GM23338 (cell line): ENCODE data around the gene COA7. TPM values are rescaled to one million over a fixed set of nuclear protein-coding genes. Genes with fewer than 3 reads are reported as not detected.

Experiments
- ATAC-seq: fragments of 200-7000 bp; cut with Tn5 transposase; 3 replicates; pipeline ENCODE4 v1.9.1; 2020
- DNase-seq: peaks from one replicate; pipeline ENCODE4 v3.0.0-alpha.2; 2015; ENCODE audit warnings: low spot score
- H2AFZ ChIP-seq: fragments of 200-600 bp; sonication (generic); 2 replicates; pipeline ENCODE4 v1.8.0; 2016; ENCODE audit warnings: antibody characterized with exemption, mild to moderate bottlenecking, moderate library complexity
- H3F3A ChIP-seq: fragments of 200-600 bp; sonication (generic); replicated peaks from 2 replicates; pipeline ENCODE4 v1.8.0; 2017; ENCODE audit warnings: antibody characterized with exemption, mixed run types, low read depth
- H3K27ac ChIP-seq: fragments of 200-600 bp; sonication (generic); 2 replicates; pipeline ENCODE4 v1.6.1; 2016; ENCODE audit warnings: low read depth
- H3K27me3 ChIP-seq: fragments of 200-600 bp; sonication (generic); 2 replicates; pipeline ENCODE4 v1.8.0; 2016; ENCODE audit warnings: mild to moderate bottlenecking, mixed run types, moderate library complexity; ENCODE audit not compliant: insufficient read depth
- H3K36me3 ChIP-seq: fragments of 200-600 bp; sonication (generic); 2 replicates; pipeline ENCODE4 v1.8.0; 2016; ENCODE audit warnings: mild to moderate bottlenecking; ENCODE audit not compliant: insufficient read depth
- H3K4me1 ChIP-seq: fragments of 200-600 bp; sonication (generic); 2 replicates; pipeline ENCODE4 v1.8.0; 2016; ENCODE audit warnings: mild to moderate bottlenecking, moderate library complexity; ENCODE audit not compliant: insufficient read depth
- H3K4me2 ChIP-seq: fragments of 200-600 bp; sonication (generic); 2 replicates; pipeline ENCODE4 v1.7.1; 2017; ENCODE audit warnings: mixed run types
- H3K4me3 ChIP-seq: fragments of 200-600 bp; sonication (generic); 2 replicates; pipeline ENCODE4 v1.6.1; 2016; ENCODE audit warnings: mixed run types
- H3K79me2 ChIP-seq: fragments of 200-600 bp; sonication (generic); replicated peaks from 2 replicates; pipeline ENCODE4 v1.8.0; 2017; ENCODE audit warnings: mild to moderate bottlenecking; ENCODE audit not compliant: insufficient read depth
- H3K9me2 ChIP-seq: fragments of 200-600 bp; sonication (generic); 2 replicates; pipeline ENCODE4 v1.8.0; 2017; ENCODE audit not compliant: insufficient read depth
- H4K20me1 ChIP-seq: fragments of 200-600 bp; sonication (generic); replicated peaks from 2 replicates; pipeline ENCODE4 v1.8.0; 2017; ENCODE audit warnings: mild to moderate bottlenecking; ENCODE audit not compliant: insufficient read depth
- H3K27ac Mint-ChIP-seq: 2 replicates; pipeline ENCODE4 v1.8.0; 2020; ENCODE audit warnings: inconsistent platforms, mild to moderate bottlenecking, moderate library complexity, mixed read lengths
- H3K27me3 Mint-ChIP-seq: 3 replicates; pipeline ENCODE4 v1.8.0; 2022; ENCODE audit warnings: low read depth, mild to moderate bottlenecking, moderate library complexity, mixed read lengths, inconsistent platforms; ENCODE audit not compliant: insufficient read depth, poor library complexity
- H3K36me3 Mint-ChIP-seq: 3 replicates; pipeline ENCODE4 v1.8.0; 2021; ENCODE audit warnings: low read depth, mild to moderate bottlenecking, inconsistent platforms, moderate library complexity, mixed read lengths
- H3K4me1 Mint-ChIP-seq: 3 replicates; pipeline ENCODE4 v1.8.0; 2020; ENCODE audit warnings: mild to moderate bottlenecking, inconsistent platforms, mixed read lengths
- H3K4me3 Mint-ChIP-seq: 3 replicates; pipeline ENCODE4 v1.8.0; 2021; ENCODE audit warnings: moderate library complexity, mild to moderate bottlenecking, inconsistent platforms, mixed read lengths
- H3K9me3 Mint-ChIP-seq: 3 replicates; pipeline ENCODE4 v1.8.0; 2020; ENCODE audit warnings: moderate library complexity, mild to moderate bottlenecking, inconsistent platforms, mixed read lengths
- CREB1 ChIP-seq: fragments of 250-450 bp; sonication (Bioruptor Pico); IDR thresholded peaks from 2 replicates; pipeline ENCODE4 v1.5.0; 2020; ENCODE audit warnings: low read depth, mild to moderate bottlenecking, moderate library complexity
- CTCF ChIP-seq, 2 experiments: fragments of 200-600 bp in 1 of 2; sonication (generic) in 1 of 2; conservative IDR thresholded peaks; 2 replicates each; pipeline versions ENCODE4 v1.5.1 to v1.6.1; 2016 to 2017; ENCODE audit warnings: antibody characterized with exemption in 2 of 2, low read depth in 2 of 2, mild to moderate bottlenecking in 2 of 2, moderate library complexity in 1 of 2
- EZH2 ChIP-seq: fragments of 200-600 bp; sonication (generic); IDR thresholded peaks from one replicate; pipeline ENCODE4 v1.8.0; 2017; ENCODE audit warnings: antibody characterized with exemption, mild to moderate bottlenecking, low read depth; ENCODE audit not compliant: unreplicated experiment
- EZH2phosphoT487 ChIP-seq: fragments of 200-600 bp; sonication (generic); IDR thresholded peaks from one replicate; pipeline ENCODE4 v1.8.1; 2018; ENCODE audit warnings: antibody characterized with exemption; ENCODE audit not compliant: unreplicated experiment
- JUNB ChIP-seq: IDR thresholded peaks from one replicate; pipeline ENCODE4 v1.6.1; 2016; ENCODE audit warnings: antibody characterized with exemption; ENCODE audit not compliant: unreplicated experiment
- NANOG ChIP-seq: IDR thresholded peaks from 2 replicates; pipeline ENCODE4 v1.6.1; 2016; ENCODE audit warnings: antibody characterized with exemption, borderline replicate concordance
- POLR2AphosphoS5 ChIP-seq: IDR thresholded peaks from 2 replicates; pipeline ENCODE4 v1.6.1; 2016; ENCODE audit warnings: antibody characterized with exemption, low read depth
- STAT1 ChIP-seq: IDR thresholded peaks from one replicate; pipeline ENCODE4 v1.6.1; 2016; ENCODE audit warnings: antibody characterized with exemption; ENCODE audit not compliant: unreplicated experiment
- ZNF114 ChIP-seq: fragments of 250-450 bp; sonication (Bioruptor Pico); IDR thresholded peaks from 2 replicates; pipeline ENCODE4 v1.5.0; 2020; ENCODE audit warnings: mild to moderate bottlenecking, moderate library complexity
- ZNF331 ChIP-seq: fragments of 250-450 bp; sonication (Bioruptor Pico); IDR thresholded peaks from 2 replicates; pipeline ENCODE4 v1.5.0; 2020; ENCODE audit warnings: low read depth, mild to moderate bottlenecking, moderate library complexity
- polyA plus RNA-seq: library from polyadenylated mRNA; unstranded; fragments of >200 nt; fragmentation: Nextera tagmentation; extraction: Ambion mirVana; gene quantifications from 2 replicates; pipeline ENCODE4 v1.2.1, GENCODE V29; 2016
- total RNA-seq: library from RNA; depleted of rRNA; stranded (reverse); fragments of >200 nt; shearing (Covaris generic); gene quantifications from 2 replicates; pipeline ENCODE4 v1.2.3, GENCODE V29; 2014
- TF ChIP-seq, protein P1 (sequence below): fragments of 250-450 bp; sonication (Bioruptor Pico); IDR thresholded peaks from 2 replicates; pipeline ENCODE4 v1.5.0; 2020; ENCODE audit warnings: mild to moderate bottlenecking, moderate library complexity
- TF ChIP-seq, protein P2 (sequence below): IDR thresholded peaks from 2 replicates; pipeline ENCODE4 v1.6.1; 2016; ENCODE audit warnings: antibody characterized with exemption
- TF ChIP-seq, protein P3 (sequence below): IDR thresholded peaks from one replicate; pipeline ENCODE4 v1.6.1; 2018; ENCODE audit warnings: antibody characterized with exemption; ENCODE audit not compliant: unreplicated experiment

COA7 gene
- total and polyA plus RNA-seq, 2 experiments from 2014 or later, result 19.7 to 27.5 TPM

GRCh38 chr1:52665006-52665941 is 32.9 kb downstream of the COA7 start:
- Histone ChIP-seq H4K20me1 (no peaks in the 10 kb centered on the region), H3K36me3 (no peaks in the 10 kb centered on the region), H3K4me1 (peaks cover 14% of the 10 kb centered on the region), H3K4me3 (no peak overlapping the region), H3F3A (no peaks in the 10 kb centered on the region), H3K27ac (no peak overlapping the region), H2AFZ (0 out of 2 replicates have a peak overlapping the region, but pooled peaks have one; percentile 38), H3K4me2 (no peak overlapping the region), H3K27me3 (no peaks in the 10 kb centered on the region), H3K79me2 (no peaks in the 10 kb centered on the region), H3K9me2 (no peaks in the 10 kb centered on the region)
- Mint-ChIP-seq H3K27ac (no peak overlapping the region), H3K27me3 (peaks cover 8% of the 10 kb centered on the region), H3K36me3 (no peaks in the 10 kb centered on the region), H3K4me3 (no peak overlapping the region), H3K4me1 (peaks cover 33% of the 10 kb centered on the region), H3K9me3 (no peaks in the 10 kb centered on the region)
- ATAC-seq (no peak), DNase-seq (no peak)
- no peak for TF ChIP-seq CREB1 (CRISPR knock-in tag)
- no peak for TF ChIP-seq ZNF331
- TF ChIP-seq, protein P1, sequence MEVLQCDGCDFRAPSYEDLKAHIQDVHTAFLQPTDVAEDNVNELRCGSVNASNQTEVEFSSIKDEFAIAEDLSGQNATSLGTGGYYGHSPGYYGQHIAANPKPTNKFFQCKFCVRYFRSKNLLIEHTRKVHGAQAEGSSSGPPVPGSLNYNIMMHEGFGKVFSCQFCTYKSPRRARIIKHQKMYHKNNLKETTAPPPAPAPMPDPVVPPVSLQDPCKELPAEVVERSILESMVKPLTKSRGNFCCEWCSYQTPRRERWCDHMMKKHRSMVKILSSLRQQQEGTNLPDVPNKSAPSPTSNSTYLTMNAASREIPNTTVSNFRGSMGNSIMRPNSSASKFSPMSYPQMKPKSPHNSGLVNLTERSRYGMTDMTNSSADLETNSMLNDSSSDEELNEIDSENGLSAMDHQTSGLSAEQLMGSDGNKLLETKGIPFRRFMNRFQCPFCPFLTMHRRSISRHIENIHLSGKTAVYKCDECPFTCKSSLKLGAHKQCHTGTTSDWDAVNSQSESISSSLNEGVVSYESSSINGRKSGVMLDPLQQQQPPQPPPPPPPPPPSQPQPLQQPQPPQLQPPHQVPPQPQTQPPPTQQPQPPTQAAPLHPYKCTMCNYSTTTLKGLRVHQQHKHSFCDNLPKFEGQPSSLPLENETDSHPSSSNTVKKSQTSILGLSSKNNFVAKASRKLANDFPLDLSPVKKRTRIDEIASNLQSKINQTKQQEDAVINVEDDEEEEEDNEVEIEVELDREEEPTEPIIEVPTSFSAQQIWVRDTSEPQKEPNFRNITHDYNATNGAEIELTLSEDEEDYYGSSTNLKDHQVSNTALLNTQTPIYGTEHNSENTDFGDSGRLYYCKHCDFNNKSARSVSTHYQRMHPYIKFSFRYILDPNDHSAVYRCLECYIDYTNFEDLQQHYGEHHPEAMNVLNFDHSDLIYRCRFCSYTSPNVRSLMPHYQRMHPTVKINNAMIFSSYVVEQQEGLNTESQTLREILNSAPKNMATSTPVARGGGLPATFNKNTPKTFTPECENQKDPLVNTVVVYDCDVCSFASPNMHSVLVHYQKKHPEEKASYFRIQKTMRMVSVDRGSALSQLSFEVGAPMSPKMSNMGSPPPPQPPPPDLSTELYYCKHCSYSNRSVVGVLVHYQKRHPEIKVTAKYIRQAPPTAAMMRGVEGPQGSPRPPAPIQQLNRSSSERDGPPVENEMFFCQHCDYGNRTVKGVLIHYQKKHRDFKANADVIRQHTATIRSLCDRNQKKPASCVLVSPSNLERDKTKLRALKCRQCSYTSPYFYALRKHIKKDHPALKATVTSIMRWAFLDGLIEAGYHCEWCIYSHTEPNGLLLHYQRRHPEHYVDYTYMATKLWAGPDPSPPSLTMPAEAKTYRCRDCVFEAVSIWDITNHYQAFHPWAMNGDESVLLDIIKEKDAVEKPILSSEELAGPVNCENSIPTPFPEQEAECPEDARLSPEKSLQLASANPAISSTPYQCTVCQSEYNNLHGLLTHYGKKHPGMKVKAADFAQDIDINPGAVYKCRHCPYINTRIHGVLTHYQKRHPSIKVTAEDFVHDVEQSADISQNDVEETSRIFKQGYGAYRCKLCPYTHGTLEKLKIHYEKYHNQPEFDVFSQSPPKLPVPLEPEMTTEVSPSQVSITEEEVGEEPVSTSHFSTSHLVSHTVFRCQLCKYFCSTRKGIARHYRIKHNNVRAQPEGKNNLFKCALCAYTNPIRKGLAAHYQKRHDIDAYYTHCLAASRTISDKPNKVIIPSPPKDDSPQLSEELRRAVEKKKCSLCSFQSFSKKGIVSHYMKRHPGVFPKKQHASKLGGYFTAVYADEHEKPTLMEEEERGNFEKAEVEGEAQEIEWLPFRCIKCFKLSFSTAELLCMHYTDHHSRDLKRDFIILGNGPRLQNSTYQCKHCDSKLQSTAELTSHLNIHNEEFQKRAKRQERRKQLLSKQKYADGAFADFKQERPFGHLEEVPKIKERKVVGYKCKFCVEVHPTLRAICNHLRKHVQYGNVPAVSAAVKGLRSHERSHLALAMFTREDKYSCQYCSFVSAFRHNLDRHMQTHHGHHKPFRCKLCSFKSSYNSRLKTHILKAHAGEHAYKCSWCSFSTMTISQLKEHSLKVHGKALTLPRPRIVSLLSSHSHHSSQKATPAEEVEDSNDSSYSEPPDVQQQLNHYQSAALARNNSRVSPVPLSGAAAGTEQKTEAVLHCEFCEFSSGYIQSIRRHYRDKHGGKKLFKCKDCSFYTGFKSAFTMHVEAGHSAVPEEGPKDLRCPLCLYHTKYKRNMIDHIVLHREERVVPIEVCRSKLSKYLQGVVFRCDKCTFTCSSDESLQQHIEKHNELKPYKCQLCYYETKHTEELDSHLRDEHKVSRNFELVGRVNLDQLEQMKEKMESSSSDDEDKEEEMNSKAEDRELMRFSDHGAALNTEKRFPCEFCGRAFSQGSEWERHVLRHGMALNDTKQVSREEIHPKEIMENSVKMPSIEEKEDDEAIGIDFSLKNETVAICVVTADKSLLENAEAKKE (CRISPR knock-in tag), result no peak
- no peak for TF ChIP-seq STAT1
- TF ChIP-seq POLR2AphosphoS5, result no peak
- TF ChIP-seq ZNF114 (CRISPR knock-in tag), result no peak
- TF ChIP-seq CTCF (conservative IDR thresholded peaks at IDR 0.05; ENCODE audit: low read depth in 2 of 2), result no peak
- no peak for TF ChIP-seq JUNB
- TF ChIP-seq EZH2phosphoT487, result no peak
- TF ChIP-seq, protein P2, sequence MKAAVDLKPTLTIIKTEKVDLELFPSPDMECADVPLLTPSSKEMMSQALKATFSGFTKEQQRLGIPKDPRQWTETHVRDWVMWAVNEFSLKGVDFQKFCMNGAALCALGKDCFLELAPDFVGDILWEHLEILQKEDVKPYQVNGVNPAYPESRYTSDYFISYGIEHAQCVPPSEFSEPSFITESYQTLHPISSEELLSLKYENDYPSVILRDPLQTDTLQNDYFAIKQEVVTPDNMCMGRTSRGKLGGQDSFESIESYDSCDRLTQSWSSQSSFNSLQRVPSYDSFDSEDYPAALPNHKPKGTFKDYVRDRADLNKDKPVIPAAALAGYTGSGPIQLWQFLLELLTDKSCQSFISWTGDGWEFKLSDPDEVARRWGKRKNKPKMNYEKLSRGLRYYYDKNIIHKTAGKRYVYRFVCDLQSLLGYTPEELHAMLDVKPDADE, result no peak
- TF ChIP-seq EZH2, result no peak
- TF ChIP-seq, protein P3, sequence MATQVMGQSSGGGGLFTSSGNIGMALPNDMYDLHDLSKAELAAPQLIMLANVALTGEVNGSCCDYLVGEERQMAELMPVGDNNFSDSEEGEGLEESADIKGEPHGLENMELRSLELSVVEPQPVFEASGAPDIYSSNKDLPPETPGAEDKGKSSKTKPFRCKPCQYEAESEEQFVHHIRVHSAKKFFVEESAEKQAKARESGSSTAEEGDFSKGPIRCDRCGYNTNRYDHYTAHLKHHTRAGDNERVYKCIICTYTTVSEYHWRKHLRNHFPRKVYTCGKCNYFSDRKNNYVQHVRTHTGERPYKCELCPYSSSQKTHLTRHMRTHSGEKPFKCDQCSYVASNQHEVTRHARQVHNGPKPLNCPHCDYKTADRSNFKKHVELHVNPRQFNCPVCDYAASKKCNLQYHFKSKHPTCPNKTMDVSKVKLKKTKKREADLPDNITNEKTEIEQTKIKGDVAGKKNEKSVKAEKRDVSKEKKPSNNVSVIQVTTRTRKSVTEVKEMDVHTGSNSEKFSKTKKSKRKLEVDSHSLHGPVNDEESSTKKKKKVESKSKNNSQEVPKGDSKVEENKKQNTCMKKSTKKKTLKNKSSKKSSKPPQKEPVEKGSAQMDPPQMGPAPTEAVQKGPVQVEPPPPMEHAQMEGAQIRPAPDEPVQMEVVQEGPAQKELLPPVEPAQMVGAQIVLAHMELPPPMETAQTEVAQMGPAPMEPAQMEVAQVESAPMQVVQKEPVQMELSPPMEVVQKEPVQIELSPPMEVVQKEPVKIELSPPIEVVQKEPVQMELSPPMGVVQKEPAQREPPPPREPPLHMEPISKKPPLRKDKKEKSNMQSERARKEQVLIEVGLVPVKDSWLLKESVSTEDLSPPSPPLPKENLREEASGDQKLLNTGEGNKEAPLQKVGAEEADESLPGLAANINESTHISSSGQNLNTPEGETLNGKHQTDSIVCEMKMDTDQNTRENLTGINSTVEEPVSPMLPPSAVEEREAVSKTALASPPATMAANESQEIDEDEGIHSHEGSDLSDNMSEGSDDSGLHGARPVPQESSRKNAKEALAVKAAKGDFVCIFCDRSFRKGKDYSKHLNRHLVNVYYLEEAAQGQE, result no peak
- TF ChIP-seq NANOG, result no peak
